GM21786 (cell line): Measurements from ENCODE around the gene MAP7D3.
A peak's percentile ranks its signal among the peaks of the same experiment; 100 is the strongest.
"Not testable (repeated sequence)": the region's sequence is repeated elsewhere in the genome, so short reads cannot be mapped to it uniquely, and the experiment has no call there.

Source experiments
- ATAC-seq: cut with Tn5 transposase; IDR thresholded peaks from one replicate; pipeline ENCODE4 v1.9.1; 2021; ENCODE audit not compliant: unreplicated experiment

The MAP7D3 gene

GRCh38 chrX:136256026-136256425 lies 4.8 kb upstream of the MAP7D3 start:
- ATAC-seq = no peak

- no peak for ATAC-seq
Observed at GRCh38 chrX:136255541-136255940, 4.3 kb upstream of the MAP7D3 start.

DNA sequence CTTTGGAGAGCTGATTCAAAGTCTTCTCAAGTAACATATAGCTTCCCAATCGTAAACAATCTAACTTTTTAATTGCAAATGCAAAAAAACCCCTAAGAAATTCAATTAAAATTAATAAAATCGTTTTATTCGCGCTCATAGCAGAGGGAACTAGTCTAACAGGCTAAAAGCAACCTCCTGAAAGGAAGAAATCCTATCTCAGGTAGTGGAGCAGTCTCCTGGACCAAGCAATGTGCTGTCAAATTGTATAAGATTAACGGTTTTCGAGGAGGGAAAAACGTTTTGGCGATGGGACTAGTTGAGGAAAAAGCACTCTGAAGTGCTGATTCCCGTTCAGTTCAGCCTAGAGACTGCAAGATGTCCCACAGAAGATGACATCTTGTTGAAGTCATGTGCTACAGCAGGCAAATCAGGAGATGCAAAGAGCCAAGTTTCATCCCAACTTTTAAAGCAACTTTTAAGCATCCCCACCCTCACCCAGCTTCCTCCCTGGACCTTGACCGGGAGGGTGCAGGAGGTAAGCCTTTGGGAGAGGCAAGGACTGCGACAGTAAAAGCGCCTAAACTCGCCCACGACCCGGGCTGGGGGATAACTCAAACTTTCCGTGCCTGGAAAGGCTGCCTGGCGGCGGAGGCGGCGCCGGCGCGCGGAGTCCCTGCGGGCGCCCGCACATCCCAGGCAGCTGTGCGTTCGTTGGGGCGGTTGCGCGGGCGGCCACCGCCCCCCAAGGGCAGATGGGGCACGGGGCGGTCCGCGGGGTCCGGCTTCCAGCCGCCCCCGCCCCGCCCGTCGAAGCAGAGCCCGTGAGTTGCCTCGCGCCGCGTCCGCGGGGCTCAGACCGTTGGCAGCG lies 784 bp downstream of the MAP7D3 start:
- peak; percentile 31 for ATAC-seq

DNA sequence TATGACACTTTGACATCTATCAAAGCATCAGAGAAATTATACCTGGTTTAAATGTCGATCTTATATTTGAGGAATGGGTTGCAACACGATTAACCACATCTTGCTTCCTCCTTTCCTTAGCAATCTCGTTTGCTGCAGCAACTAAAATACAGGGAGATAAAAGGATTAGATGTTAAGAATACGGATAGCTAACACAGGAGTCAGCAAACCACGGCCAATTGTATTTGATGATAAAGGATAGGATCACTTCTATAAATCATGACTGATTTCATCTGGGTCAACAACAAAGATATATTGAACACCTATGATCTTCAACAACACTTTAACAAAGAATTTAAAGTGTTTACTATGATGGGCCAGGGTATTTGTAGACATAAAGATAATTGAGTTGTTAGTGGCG lies 5.0 kb downstream of the MAP7D3 start:
- ATAC-seq = no peak

GRCh38 chrX:136237849-136238248 lies 13.4 kb downstream of the MAP7D3 start:
- ATAC-seq = not testable (repeated sequence)

DNA sequence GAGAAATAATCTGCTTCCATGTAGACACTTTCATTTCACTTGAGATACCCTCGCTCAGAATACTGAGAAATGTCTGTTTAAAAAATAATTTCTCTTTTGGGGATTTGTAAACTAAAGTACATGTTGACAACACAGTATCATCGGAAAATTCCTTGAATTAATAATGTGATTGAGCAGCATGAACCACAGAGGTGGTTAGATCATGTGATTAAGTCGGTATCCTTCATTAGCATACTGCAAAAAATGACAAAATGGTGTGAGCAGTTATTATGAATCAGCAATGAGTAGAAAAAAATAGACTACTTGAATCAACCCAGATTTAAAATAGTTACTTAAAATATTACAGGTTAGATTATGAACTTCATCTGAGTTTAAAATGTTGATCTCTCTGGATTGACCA lies 14.1 kb downstream of the MAP7D3 start:
- ATAC-seq = no peak

GRCh38 chrX:136228839-136229207 lies 22.4 kb downstream of the MAP7D3 start:
- peak; percentile 57 for ATAC-seq

DNA sequence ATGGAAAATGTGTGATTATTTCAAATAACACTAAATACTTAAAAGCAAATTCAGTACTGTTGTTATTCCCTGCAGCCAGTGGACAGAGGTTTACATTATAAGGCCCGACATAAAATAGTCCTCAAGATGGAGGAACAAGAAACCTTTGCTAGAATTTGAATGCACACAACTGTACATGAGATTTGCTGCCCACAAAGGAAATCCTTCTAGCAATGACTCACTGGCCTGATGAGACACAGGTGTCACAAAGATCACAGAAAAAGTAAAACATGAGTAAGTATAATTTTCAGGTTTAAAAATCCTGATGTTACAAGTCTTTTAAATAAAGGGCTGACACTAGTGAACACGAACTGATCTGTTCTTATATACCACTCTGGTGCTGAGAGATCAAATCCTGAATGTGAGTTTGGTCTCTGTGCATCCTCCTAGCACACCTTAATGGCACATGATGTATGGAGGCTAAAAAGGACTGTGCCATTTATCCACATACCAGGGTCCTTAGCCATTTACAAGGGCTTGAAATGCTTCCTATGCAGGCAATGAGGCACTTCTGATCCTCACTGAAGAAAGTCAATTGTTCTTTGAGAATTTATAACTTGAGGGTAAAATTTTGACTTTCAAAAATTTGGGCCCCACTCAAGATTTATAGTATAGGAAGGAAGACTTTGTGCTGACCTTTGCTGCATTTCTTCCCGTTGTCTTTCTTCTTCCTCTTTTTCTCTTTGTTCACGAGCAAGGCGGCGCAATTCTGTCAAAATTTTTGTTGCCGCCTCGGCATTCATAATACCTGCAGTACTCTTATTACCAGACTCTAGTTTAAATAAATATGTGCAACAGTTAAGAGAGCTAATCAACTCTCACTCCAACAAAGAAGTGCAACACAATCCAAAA lies 23.0 kb downstream of the MAP7D3 start:
- peak; percentile 46 for ATAC-seq

GRCh38 chrX:136227074-136227473 lies 24.1 kb downstream of the MAP7D3 start:
- no peak for ATAC-seq

GRCh38 chrX:136221851-136222513 lies 29.2 kb downstream of the MAP7D3 start:
- no peak for ATAC-seq

DNA sequence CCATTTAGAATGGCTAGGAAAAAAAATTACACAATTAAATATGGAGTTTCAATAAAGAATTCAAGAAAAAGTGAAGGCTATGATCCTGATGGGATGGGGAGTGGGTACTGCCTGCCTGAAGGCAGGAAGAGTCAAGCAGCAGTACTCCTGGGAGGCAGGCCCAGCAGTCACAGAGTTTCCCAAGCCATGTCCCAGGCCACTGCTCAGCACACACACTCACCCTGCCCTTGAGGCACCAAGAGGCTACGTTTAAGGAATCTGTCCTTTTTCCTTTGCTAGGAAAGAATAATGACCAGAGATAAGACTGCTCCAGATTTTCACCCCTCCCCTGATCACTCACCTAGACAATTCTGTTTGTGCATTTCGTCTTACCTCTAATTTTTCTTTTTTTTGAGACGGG lies 30.2 kb downstream of the MAP7D3 start:
- no peak for ATAC-seq

DNA sequence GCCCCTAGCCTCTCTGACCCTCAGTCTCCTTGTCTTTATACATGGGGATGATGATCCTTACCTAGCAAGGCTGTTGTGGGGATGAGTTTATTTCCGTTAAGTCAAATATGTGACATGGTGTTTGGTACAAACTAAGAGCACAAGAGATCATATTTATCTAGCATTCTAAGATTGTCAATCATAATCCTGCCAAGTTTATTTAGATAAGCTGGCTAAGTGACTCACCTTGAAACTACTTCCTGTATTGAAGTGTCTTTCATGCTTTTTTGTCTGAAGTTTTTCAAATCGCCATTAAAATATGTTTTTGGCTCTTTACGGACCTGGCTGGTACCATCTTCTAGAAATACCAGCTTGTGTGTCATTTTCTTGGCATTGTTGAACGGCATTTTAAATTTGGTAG lies 30.7 kb downstream of the MAP7D3 start:
- no peak for ATAC-seq

DNA sequence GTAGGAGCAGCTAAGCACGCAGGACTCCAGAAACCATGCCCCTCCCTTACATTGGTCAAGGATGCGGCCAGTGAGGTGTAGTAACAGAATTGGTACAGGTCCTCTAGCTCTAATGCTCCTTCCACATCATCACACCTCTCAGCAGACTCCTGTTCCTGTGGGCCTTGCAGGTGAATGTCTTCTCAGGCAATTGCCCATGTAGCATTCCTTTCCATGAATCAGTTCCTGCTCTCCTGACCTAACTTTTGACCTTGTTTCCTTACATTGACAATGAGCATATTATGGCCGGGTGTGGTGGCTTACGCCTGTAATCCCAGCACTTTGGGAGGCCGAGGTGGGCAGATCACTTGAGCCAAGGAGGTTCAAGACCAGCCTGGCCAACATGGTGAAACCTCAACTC lies 31.3 kb downstream of the MAP7D3 start:
- no peak for ATAC-seq

GRCh38 chrX:136215559-136215958 lies 35.6 kb downstream of the MAP7D3 start:
- no peak for ATAC-seq

- ATAC-seq = no peak
Observed at GRCh38 chrX:136214551-136214950, 36.6 kb downstream of the MAP7D3 start.

- no peak for ATAC-seq
Observed at GRCh38 chrX:136212557-136213111, 38.6 kb downstream of the MAP7D3 start.

GRCh38 chrX:136211766-136212556 lies 39.2 kb downstream of the MAP7D3 start:
- ATAC-seq = no peak

DNA sequence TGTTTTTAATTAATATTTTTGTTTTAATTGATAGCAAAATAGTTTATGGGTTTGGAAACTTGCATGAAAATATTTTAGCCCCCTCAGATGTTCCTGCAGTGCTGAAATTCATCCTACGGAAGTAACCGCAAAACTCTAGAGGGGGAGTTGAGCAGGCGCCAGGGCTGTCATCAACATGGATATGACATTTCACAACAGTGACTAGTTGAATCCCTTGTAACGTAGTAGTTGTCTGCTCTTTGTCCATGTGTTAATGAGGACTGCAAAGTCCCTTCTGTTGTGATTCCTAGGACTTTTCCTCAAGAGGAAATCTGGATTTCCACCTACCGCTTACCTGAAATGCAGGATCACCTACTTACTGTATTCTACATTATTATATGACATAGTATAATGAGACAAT lies 40.4 kb downstream of the MAP7D3 start:
- no peak for ATAC-seq

DNA sequence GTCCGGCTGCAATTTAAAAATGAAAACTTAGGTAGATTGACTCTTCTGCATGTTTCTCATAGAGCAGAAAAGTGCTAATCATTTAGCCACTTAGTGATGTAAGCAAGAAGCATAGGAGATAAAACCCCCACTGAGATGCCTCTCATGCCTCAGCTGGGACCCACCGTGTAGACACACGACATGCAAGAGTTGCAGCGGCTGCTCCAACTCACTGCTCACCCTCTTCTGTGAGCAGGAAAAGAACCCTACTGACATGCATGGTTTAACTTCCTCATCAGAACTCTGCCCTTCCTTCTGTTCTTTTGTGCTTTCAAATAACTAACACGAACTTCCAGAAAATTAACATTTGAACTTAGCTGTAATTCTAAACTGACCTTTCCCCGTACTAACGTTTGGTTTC lies 41.0 kb downstream of the MAP7D3 start:
- no peak for ATAC-seq

GRCh38 chrX:136209751-136210150 lies 41.4 kb downstream of the MAP7D3 start:
- no peak for ATAC-seq
